GM21619 (cell line): ENCODE results near the gene UBR3.

Source experiments
- ATAC-seq: cut with Tn5 transposase; IDR thresholded peaks from one replicate; pipeline ENCODE4 v1.9.1; 2021; ENCODE audit not compliant: unreplicated experiment

The UBR3 gene

DNA sequence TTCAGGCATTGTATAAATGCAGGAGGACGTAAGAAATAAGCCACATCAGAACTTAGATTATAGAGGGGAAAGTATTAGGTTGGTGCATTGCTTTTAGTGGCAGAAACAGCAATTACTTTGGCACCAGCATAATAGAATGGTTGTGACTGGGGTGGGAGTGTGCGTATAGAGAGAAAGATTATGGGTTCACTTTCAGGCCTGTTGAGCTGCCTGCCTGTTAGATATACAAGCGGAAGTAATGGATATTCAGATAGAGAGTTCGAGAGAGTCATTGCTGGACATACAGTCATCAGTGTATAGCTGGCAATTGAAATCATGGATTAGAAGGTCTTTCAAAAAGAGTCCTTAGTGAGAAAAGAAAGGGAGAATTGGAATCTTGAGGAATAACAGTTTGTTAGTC lies 211.5 kb downstream of the UBR3 start:
- ATAC-seq, result no peak

DNA sequence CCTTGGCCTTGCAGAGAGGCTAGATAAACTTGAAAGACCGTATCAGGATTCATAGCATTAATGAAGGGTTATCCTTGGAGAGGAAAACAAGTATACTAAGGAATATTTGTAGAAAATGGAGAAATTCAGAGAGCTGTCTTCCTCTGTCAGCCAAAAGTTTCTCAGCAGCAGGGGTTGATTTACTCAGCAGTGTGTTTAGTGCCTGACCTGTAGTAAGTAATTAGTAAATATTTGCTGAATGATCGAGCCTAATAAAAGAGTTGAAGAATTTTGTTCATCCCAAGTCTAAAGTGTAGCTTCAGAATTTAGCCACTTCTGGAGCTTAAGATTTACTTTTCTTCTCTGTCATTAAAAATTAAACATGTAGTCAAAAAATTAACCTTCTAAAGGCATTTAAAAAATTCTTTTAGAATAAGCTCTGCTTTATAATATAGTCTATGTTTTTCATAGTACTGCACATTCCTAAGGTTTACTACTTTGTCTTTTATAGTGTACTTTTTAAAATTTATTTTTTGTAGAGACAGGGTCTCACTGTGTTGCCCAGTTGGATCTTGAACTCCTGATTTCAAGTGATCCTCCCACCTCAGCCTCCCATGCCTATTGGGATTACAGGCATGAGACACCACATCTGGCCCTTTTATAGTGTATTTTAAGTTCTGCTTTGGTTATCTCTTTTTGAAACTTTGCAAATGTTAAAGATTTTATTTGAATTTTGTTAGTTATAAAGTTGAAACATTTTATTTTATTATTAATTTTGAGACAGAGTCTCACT lies 212.3 kb downstream of the UBR3 start:
- ATAC-seq, result no peak

DNA sequence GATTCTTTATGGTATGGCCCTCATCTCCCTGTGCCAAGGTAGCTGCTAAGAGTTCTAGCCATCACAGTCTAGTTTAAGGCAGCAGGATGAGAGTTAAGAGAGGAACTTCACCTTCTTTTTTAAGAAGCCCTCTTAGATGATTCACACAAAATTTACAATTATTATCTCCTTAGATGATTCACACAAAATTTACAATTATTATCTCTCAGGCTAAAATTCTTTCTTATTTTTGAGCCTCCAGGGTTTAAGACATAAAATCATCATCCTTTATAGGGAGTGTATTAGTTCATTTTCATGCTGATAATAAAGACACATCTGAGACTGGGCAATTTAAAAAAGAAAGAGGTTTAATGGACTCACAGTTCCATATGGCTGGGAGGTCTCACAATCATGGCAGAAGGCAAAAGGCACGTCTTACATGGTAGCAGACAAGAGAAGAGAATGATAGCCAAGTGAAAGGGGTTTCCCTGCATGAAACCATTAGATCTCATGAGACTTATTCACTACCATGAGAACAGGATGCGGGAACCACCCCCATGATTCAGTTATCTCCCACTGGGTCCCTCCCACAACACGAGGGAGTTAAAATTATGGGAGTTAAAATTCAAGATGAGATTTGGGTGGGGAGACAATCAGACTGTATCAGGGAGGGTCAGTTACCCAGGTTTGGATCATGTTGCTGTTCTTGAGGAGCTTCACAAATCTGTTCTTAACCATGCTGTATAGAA lies 217.7 kb downstream of the UBR3 start:
- ATAC-seq, result no peak

DNA sequence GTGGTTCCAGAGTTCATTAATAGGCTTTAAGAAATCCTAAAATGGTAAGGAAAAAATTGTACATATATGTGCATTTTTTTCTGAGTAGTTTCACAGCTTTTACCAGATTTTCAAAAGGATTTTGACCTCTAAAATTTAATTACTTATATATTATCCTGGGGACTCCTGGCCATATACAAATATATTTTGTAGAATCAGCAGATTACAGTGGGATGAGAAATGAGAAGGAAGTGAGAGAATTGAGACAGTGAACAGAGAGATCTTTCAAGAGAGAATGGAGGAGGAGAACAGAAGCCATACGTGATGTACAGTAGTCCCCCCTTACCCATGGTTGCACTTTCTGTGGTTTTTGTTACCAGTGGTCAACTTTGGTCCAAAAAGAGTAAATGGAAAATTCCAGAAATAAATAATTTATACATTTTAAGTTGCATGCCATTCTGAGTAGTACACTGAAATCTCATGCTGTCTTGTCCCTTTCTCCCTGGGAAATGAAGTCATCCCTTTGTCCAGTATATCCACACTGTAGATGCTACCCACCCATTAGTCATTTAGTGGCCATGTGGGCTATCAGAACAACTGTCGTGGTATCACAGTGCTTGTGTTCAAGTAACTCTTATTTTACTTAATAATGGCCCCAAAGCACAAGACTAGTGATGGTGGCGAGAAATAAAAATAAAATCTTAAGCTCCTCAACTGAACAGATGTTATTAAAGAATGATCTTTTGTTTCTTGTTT lies 220.2 kb downstream of the UBR3 start:
- no peak for ATAC-seq

DNA sequence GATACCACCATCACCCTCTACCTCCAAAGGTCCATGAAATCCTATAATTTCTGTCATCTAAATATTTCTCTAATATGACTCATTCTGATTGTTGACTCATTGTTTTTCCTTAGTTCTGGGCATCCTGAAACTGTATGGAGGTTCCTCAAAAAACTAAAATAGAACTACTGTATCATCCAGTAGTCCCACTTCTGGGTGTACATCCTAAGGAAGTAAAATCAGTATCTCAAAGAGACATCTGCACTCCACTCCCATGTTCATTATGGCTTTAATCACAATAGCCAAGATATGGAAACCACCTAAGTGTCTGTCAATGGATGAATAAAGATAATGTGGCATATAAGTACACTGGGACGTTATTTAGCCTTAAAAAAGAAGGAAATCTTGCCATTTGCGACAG lies 224.9 kb downstream of the UBR3 start:
- ATAC-seq, result no peak

DNA sequence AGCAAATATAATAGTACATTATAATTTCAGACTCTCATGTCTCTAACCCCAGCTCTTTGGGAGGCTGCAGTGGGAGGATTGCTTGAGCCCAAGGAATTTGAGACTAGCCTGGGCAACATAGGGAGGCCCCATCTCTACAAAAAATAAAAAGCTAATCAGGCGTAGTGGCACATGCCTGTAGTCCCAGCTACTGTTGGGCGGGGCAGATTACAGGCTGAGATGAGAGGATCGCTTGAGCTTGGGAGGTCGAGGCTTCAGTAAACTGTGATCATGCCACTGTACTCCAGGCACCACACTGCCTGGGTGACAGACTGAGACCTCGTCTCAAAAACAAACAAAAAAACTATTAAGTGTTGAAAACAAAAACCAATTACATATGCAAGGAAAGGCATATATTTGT lies 227.7 kb downstream of the UBR3 start:
- no peak for ATAC-seq

DNA sequence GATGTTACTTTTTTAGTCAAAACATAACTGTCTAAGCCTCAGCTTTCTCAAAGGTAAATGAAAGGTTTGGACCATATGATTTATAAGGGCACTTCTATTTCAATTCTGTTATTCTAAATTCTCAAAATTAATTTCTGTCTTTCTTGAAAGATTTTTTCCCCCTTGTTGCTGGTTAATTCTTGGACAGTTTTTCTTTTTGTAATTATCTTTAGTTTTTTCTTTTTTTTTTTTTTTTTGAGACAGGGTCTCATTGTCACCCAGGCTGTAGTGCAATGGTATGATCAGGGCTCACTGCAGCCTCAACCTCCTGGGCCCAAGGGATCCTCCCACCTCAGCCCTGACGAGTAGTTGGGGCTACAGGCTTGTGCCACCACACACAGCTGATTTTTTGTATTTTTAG lies 229.6 kb downstream of the UBR3 start:
- no peak for ATAC-seq

DNA sequence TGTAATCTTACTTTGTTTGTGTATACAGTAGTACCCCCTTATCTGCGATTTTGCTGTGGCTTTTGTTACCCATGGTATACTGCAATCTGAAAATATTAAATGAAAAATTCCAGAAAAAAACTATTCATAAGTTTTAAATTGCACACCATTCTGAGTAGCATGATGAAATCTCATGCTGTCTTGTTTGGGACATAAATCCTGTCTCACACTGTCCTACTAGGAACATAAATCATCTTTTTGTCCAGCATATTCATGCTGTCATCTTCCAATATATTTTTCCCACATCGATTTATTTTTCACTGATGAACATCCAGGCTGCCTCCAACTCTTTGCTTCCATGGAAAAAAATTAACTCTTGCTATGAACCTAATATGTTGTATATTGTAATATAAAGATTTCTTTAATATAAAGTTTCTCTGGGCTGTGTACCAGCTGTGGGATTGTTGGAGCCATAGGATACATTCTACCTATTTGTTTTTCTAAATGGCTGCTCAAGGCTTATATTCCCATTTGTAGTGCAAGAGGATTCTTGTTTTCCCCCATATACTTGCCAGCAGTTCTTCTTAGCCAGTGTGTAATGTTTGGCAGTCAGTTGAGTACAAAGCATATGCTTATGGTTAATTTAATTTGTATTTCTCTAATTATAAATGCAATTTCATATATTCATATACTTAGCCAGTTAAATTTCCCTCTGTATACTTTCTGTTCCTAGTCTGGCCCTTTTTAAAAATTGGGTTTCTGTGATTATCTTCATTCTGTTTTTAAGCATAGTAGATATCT lies 236.4 kb downstream of the UBR3 start:
- no peak for ATAC-seq

DNA sequence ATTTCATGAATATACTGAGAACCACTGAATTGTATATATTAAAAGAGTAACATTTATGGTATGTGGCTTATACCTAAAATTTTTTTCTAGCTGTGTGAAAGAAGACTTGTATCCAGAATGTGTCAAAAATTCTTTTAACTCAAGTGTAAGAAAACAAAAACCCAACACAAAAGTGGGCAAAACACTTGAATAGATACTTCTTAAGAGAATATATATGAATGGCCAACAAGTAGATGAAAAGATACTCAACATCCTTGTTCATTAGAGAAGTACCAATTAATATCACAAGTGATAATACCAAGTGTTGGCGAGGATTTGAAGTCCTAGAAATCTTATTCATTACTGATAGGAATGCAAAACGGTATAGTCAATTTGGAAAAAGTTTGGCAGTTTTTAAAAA lies 243.5 kb downstream of the UBR3 start:
- ATAC-seq, result no peak

DNA sequence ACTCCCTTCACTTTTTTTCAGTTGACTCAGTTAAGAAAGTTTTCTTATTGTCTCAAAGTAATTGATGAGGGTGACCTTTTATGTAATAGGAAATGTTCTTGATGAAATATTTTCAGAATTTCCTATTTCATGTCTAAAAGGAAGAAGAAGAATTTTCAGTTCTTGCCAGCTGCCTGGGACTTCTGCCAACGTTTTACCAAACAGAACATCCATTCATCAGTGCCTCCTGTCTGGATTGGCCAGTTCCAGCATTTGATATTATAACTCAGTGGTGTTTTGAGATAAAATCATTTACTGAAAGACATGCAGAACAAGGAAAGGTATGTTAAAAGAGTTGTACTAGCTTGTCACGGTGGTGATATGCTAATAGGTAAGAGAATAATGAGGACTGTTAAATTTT lies 246.0 kb downstream of the UBR3 start:
- ATAC-seq, result no peak

DNA sequence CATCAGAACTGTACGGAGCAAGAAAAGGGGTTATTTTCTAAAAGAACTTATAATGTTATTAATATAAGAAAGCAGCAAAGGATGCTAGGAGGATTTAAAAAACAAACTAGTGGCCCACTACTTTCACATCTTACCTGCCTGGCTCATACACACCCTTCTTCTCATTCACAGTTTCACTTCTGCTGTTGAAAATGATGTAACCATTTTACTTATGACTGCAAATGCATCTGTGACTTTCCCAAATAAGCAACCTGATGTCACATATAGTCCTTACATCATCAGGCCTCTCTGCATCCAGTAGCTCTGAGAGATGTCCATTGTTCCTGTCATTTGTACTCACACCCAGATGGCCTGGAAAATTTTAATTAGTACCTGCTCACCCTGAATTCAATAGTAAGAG lies 248.9 kb downstream of the UBR3 start:
- ATAC-seq, result peak; percentile 57

DNA sequence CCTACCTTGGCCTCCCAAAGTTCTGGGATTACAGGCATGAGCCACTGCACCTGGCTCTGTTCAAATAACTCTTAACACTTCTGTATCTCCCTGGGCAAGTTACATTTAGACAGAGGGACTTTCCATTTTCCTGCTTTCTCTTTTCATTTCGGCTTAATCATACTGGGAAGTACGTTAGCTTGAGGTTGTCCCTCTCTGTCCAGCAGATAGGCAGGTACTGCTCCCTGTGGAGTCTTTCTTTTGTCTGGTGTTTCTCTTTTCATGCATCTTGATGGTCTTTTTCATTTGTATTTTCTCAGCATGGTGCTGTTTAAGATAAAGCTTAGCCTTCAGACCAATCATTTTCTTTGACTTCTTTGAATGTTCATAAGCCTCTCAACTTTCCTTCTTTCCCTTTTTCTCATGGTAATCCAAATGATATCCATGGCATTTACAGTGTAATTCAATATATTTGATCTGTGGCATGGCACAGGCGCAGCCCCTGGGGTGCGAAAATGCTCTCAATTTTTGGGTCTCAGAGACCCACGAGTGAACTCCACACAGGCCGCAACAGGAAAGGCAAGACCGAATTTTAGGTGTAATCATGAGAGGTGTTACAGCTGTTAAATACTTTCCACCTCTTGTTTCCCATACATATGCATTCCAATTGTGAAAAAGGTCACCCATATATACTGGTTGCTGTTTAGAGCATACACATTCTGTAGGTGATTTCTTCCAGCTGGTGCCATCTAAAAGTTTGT lies 250.7 kb downstream of the UBR3 start:
- ATAC-seq, result no peak

DNA sequence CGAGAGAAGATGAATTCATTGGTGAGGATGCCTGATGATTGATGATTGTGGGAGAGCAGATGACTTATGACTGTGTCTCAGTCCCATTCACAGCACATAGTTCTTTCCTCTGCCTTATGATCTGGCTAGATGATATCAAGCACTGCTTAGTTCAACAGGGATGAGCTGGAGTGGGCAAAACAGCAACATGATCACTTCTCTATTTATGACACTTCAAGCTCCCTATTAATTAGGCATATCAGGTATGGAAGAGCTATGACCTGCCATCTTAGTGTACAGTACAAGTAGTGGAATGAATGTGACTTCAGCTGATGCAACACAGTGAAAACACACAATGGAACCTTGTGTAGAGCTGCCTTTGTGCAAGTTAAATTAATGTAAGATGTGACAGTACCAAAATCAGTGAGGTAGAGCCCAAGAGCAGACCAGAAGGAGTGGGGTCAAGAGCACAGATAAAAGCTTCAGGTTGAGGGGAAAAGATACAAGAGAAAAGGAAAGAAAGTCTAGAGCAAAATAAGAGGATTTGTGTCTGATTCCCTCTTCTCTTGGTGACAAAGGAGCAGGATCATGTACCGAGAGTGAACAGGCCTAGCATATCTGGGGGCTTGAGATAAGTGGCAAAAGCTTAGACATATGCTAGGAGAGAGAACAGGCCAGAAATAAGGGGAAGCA lies 257.7 kb downstream of the UBR3 start:
- no peak for ATAC-seq

DNA sequence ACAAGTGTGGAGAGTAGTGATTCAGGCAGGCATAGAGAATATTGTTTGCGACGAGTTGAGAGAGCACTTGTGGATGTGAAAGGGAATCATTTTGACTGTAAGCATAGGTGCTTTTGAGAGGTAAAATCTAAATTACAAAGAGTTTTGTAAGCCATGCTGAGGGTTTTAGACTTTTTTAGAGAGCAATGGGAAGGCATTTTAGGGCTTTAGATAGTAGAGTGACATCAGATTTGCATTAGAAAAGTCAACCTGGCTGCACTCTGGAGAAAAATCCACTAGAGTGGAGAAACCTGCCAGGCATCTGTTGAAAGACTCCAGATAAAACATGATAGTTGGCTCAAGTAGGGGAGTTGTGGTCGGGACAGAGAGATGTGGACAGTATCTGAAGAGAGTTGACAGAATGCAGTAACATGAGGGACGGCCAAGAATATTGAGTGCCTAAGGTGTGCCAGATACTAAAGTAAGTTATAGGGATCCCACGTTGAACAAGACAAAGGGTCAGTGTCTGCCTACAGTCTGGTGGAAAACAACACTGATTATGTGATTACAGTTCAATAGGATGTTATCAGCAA lies 258.9 kb downstream of the UBR3 start:
- ATAC-seq, result no peak

DNA sequence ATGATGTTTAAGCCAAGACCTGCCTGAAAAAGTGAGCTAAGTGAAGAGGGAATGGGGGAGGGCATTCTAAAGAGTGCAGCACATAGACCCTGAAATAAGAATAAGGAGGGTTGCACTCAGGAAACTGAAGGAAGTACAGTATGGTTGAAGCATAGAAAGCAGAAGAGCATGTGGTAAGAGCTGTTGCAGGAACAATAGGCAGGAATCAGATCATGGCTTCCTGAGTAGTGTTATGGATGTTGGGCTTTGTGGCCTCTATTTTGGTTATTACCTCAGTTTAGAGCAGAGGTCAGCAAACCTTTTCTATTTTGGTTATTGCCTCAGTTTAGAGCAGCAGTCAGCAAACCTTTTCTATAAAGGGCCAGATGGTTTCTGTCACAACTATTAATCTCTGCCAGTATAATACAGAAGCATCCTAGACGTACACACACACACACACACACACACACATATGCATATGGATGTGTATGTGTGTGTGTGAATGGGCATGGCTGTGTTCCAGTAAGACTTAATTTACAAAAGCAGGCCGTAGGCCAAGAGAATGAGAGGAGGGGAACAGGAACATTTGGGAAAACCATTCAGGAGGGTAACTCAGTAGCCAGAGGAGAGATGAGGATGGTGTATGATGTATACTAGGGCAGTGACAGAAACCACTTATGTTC lies 259.6 kb downstream of the UBR3 start:
- no peak for ATAC-seq

DNA sequence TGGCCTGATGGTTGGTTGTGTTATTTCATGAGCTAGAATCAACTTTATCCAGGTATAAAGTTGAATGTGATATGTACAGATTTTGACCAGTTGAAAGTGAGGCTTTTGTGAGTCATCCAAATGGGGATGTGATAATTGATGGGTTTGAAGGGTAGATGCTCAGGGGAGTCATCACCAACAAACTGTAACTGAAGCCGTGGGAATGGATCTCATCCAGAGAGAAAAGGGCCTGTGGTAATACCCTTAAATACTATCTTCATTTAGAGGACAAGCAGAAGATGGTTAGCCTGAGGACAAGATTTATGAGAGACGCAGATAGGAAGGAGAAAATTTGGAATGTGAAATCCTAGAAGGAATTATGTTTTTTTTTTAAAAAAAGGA lies 260.1 kb downstream of the UBR3 start:
- ATAC-seq, result no peak

DNA sequence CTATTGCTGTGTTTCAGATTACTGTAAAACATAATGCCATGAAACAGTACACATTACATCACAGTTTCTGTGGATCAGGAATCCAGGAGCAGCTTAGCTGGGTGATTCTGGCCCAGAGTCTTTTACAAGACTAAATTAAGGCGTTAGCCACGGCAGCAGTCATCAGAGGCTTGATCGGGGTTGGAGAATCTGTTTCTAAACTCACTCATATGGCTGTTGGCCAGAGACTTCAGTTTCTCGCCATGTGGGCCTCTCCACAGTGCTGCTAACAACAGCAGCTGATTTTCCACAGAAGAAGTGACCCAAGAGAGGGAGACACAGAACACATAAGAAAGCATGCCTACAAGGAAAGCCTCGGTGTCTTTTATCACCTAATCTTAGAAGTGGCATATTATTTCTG lies 261.5 kb downstream of the UBR3 start:
- ATAC-seq, result no peak

DNA sequence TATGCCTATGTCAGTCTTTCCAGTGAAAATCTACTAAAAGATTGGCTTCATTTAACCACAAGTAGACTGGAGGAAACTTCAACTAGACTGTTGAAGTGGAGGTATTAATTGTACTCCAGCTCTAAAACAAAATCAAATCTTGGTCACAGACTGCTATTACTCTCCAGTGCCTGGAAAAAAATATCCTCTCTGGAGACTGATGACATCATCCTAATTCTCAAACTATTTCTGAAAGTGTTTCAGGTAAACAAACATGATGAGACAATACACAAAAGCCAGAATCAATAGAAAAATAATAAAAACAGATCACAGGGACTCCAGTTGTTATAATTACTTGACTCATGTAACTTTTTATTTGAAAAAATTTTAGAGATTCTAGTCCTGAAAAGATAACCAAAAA lies 263.0 kb downstream of the UBR3 start:
- no peak for ATAC-seq

DNA sequence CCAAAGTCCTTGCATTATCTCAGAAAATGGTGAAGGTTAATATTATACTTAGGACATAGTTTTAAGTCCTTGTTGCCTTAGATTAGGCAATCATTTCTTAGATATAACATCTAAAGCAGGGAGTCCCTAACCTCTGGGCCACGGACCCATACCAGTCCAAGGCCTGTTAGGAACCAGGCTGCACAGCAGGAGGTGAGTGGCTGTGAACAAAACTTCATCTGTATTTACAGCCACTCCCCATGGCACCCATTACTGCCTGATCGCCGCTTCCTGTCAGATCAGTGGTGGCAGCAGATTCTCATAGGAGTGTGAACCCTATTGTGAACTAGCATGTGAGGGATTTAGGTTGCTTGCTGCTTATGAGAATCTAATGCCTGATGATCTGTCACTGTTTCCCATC lies 264.2 kb downstream of the UBR3 start:
- no peak for ATAC-seq
